CD4-positive, alpha-beta memory T cell (primary cell): ENCODE results near the gene MAL. TPM values are rescaled to one million over a fixed set of nuclear protein-coding genes. Genes with fewer than 3 reads are reported as not detected.
A peak's percentile ranks its signal among the peaks of the same experiment; 100 is the strongest.

Experiments
- CTCF ChIA-PET: fragments of 350-600 bp; sonication (Branson Sonifier 250); formaldehyde crosslinking; loops from one replicate; lab custom pipeline; 2021; ENCODE audit warnings: inconsistent platforms; ENCODE audit not compliant: partially characterized antibody; lab: Charles Lee
- POLR2A ChIA-PET: fragments of 350-600 bp; sonication (Branson Sonifier 250); formaldehyde crosslinking; loops from one replicate; lab custom pipeline; 2021; ENCODE audit not compliant: partially characterized antibody; lab: Charles Lee
- DNase-seq, 5 donors: peaks; one replicate each; pipeline versions ENCODE4 v3.0.0 to v3.0.0-alpha.2; 2020 to 2022; ENCODE audit warnings: mixed read lengths in 1 of 5
- H3K27ac ChIP-seq: one replicate; pipeline ENCODE4 v1.7.0; 2013; ENCODE audit warnings: low read depth, low read length
- H3K27me3 ChIP-seq: 2 replicates; pipeline ENCODE4 v1.7.0; 2013; ENCODE audit warnings: mild to moderate bottlenecking, low read length, moderate library complexity; ENCODE audit not compliant: insufficient read depth
- H3K36me3 ChIP-seq: 2 replicates; pipeline ENCODE4 v1.7.0; 2013; ENCODE audit warnings: mild to moderate bottlenecking, low read length, moderate library complexity; ENCODE audit not compliant: insufficient read depth
- H3K4me1 ChIP-seq: 2 replicates; pipeline ENCODE4 v1.7.0; 2013; ENCODE audit warnings: mild to moderate bottlenecking, low read length, moderate library complexity; ENCODE audit not compliant: insufficient read depth
- H3K4me3 ChIP-seq, 2 donors: one replicate each; pipeline ENCODE4 v1.7.0; 2013; ENCODE audit warnings: low read length in 2 of 2, mild to moderate bottlenecking in 1 of 2
- H3K9me3 ChIP-seq, 2 donors: one replicate each; pipeline ENCODE4 v1.7.0; 2013; ENCODE audit warnings: low read length in 2 of 2, control low read depth in 1 of 2; ENCODE audit not compliant: control insufficient read depth in 1 of 2
- H3K27ac Mint-ChIP-seq, 7 donors: one replicate each; pipeline ENCODE4 v1.8.0; 2020 to 2021; ENCODE audit warnings: mixed read lengths in 7 of 7, mild to moderate bottlenecking in 6 of 7, inconsistent platforms in 3 of 7, moderate library complexity in 3 of 7
- H3K27me3 Mint-ChIP-seq, 2 donors: one replicate each; pipeline ENCODE4 v1.8.0; 2020 to 2021; ENCODE audit warnings: mixed read lengths in 2 of 2
- H3K36me3 Mint-ChIP-seq, 2 donors: one replicate each; pipeline ENCODE4 v1.8.0; 2020 to 2021; ENCODE audit warnings: mixed read lengths in 2 of 2, inconsistent platforms in 1 of 2, mild to moderate bottlenecking in 1 of 2
- H3K4me1 Mint-ChIP-seq, 4 donors: one replicate each; pipeline ENCODE4 v1.8.0; 2020 to 2021; ENCODE audit warnings: mixed read lengths in 4 of 4, mild to moderate bottlenecking in 1 of 4
- H3K4me3 Mint-ChIP-seq, 8 donors: one replicate each; pipeline ENCODE4 v1.8.0; 2020 to 2021; ENCODE audit warnings: mixed read lengths in 8 of 8, mild to moderate bottlenecking in 7 of 8, moderate library complexity in 6 of 8, inconsistent platforms in 3 of 8
- H3K9me3 Mint-ChIP-seq, 8 donors: one replicate each; pipeline ENCODE4 v1.8.0; 2020 to 2021; ENCODE audit warnings: mixed read lengths in 8 of 8, mild to moderate bottlenecking in 5 of 8, inconsistent platforms in 3 of 8, moderate library complexity in 1 of 8
- intact Hi-C: fragments of 100-400 bp; cut with micrococcal nuclease; formaldehyde crosslinking; loops from one replicate; pipeline ENCODE4 v1.15.1; 2023
- polyA plus RNA-seq, 2 donors: library from polyadenylated mRNA; unstranded; fragments of 300-500 nt; fragmentation: Illumina TruSeq; gene quantifications; one replicate each; pipeline ENCODE4 v1.2.3, GENCODE V29; 2021
- total RNA-seq, 2 experiments: library from RNA; stranded (reverse); gene quantifications; one replicate each; pipeline ENCODE4 v1.2.3, GENCODE V29; 2021

The MAL gene
- total and polyA plus RNA-seq, 4 experiments from 2014 or later = 108 to 274 (median 192) TPM

GRCh38 chr2:95017071-95017501 lies 8.4 kb upstream of the MAL start:
- ChIA-PET POLR2A (no interaction called here), CTCF (interaction anchor here (0.8 to 1.0 kb wide), 3 partner anchors 61 to 99 kb away, joined by 3 read pairs; no protein-coding TSS in a partner anchor)
- H3K4me1 Mint-ChIP-seq = peaks cover 0 to 16% (median 2%) of the 10 kb centered on the region in 4 donors
- peaks cover 0 to 2% of the 10 kb centered on the region in 2 donors for H3K27me3 Mint-ChIP-seq
- H3K4me3 Mint-ChIP-seq = no peak overlapping the region
- no peak for DNase-seq
- H3K27ac Mint-ChIP-seq = peak overlapping the region in 1 of 7 donors; percentile 47
- Histone ChIP-seq H3K27me3 (no peaks in the 10 kb centered on the region), H3K27ac (no peak overlapping the region), H3K9me3 (no peaks in the 10 kb centered on the region), H3K36me3 (no peaks in the 10 kb centered on the region), H3K4me3 (no peak overlapping the region), H3K4me1 (peaks cover 3% of the 10 kb centered on the region)
- no peaks in the 10 kb centered on the region for H3K36me3 Mint-ChIP-seq
- peaks cover 0 to 2% (median 0%) of the 10 kb centered on the region in 8 donors for H3K9me3 Mint-ChIP-seq
- intact Hi-C loops = no loop called here

- no peak overlapping the region for H3K27ac Mint-ChIP-seq
- peaks cover 6 to 23% (median 9%) of the 10 kb centered on the region in 4 donors for H3K4me1 Mint-ChIP-seq
- no peaks in the 10 kb centered on the region for H3K9me3 ChIP-seq
- no peak overlapping the region for H3K27ac ChIP-seq
- intact Hi-C loops = no loop called here
- ChIA-PET POLR2A (no interaction called here), CTCF (interaction anchor here (10.6 kb wide), 1 partner anchor 60 kb away, joined by 765 read pairs; no protein-coding TSS in a partner anchor)
- H3K4me3 ChIP-seq = no peak overlapping the region
- no peaks in the 10 kb centered on the region for H3K36me3 Mint-ChIP-seq
- peaks cover 10% of the 10 kb centered on the region for H3K4me1 ChIP-seq
- H3K36me3 ChIP-seq = no peaks in the 10 kb centered on the region
- peaks cover 0 to 2% (median 0%) of the 10 kb centered on the region in 8 donors for H3K9me3 Mint-ChIP-seq
- peaks cover 0 to 2% of the 10 kb centered on the region in 2 donors for H3K27me3 Mint-ChIP-seq
- DNase-seq = no peak
- H3K4me3 Mint-ChIP-seq = peak overlapping the region in 1 of 8 donors; percentile 4
- no peaks in the 10 kb centered on the region for H3K27me3 ChIP-seq
Measured at GRCh38 chr2:95017836-95018235, 7.7 kb upstream of the MAL start.

GRCh38 chr2:95018301-95018700 lies 7.2 kb upstream of the MAL start:
- Histone ChIP-seq H3K4me3 (no peak overlapping the region), H3K27ac (no peak overlapping the region), H3K9me3 (no peaks in the 10 kb centered on the region), H3K27me3 (no peaks in the 10 kb centered on the region), H3K36me3 (no peaks in the 10 kb centered on the region), H3K4me1 (peaks cover 15% of the 10 kb centered on the region)
- H3K27ac Mint-ChIP-seq = peak overlapping the region in 1 of 7 donors; percentile 60
- no peaks in the 10 kb centered on the region for H3K36me3 Mint-ChIP-seq
- no peak for DNase-seq
- no peak overlapping the region for H3K4me3 Mint-ChIP-seq
- H3K4me1 Mint-ChIP-seq = peaks cover 11 to 28% (median 14%) of the 10 kb centered on the region in 4 donors
- intact Hi-C loops = no loop called here
- CTCF ChIA-PET = interaction anchor here (8.2 to 10.6 kb wide), 2 partner anchors 60 to 100 kb away, joined by 279 to 765 read pairs; partner anchors contain the start of gene MRPS5
- H3K27me3 Mint-ChIP-seq = peaks cover 0 to 2% of the 10 kb centered on the region in 2 donors
- peaks cover 0 to 2% (median 0%) of the 10 kb centered on the region in 8 donors for H3K9me3 Mint-ChIP-seq
- POLR2A ChIA-PET = no interaction called here

- peaks cover 18 to 35% (median 21%) of the 10 kb centered on the region in 4 donors for H3K4me1 Mint-ChIP-seq
- CTCF ChIA-PET = interaction anchor here (8.2 to 10.6 kb wide), 2 partner anchors 59 to 99 kb away, joined by 279 to 765 read pairs; partner anchors contain the start of gene MRPS5
Measured at GRCh38 chr2:95018861-95019550, 6.5 kb upstream of the MAL start.

GRCh38 chr2:95019572-95019971 lies 5.9 kb upstream of the MAL start:
- CTCF ChIA-PET = interaction anchor here (8.2 to 10.6 kb wide), 2 partner anchors 59 to 98 kb away, joined by 279 to 765 read pairs; partner anchors contain the start of gene MRPS5
- Mint-ChIP-seq H3K27ac (peak overlapping the region in 1 of 7 donors; percentile 23), H3K36me3 (no peaks in the 10 kb centered on the region), H3K4me1 (peaks cover 19 to 41% (median 26%) of the 10 kb centered on the region in 4 donors), H3K4me3 (no peak overlapping the region), H3K9me3 (peaks cover 0 to 2% (median 0%) of the 10 kb centered on the region in 8 donors), H3K27me3 (no peaks in the 10 kb centered on the region)
- DNase-seq = no peak
- Histone ChIP-seq H3K9me3 (no peaks in the 10 kb centered on the region), H3K4me3 (no peak overlapping the region), H3K27me3 (no peaks in the 10 kb centered on the region), H3K4me1 (peaks cover 27% of the 10 kb centered on the region), H3K36me3 (no peaks in the 10 kb centered on the region), H3K27ac (no peak overlapping the region)
- POLR2A ChIA-PET = interaction anchor here (9.2 kb wide), 1 partner anchor 57 kb away, joined by 647 read pairs; no protein-coding TSS in a partner anchor
- intact Hi-C loops = no loop called here

More at GRCh38 chr2:95018861-95019550, 6.5 kb upstream of the MAL start:
- H3K27ac Mint-ChIP-seq = peak overlapping the region in 1 of 7 donors; percentile 23
- intact Hi-C loops = no loop called here
- Histone ChIP-seq H3K27me3 (no peaks in the 10 kb centered on the region), H3K4me1 (peaks cover 22% of the 10 kb centered on the region), H3K9me3 (no peaks in the 10 kb centered on the region), H3K27ac (no peak overlapping the region), H3K4me3 (no peak overlapping the region), H3K36me3 (no peaks in the 10 kb centered on the region)
- H3K4me3 Mint-ChIP-seq = no peak overlapping the region
- DNase-seq = no peak
- H3K27me3 Mint-ChIP-seq = no peaks in the 10 kb centered on the region
- no peaks in the 10 kb centered on the region for H3K36me3 Mint-ChIP-seq
- H3K9me3 Mint-ChIP-seq = peaks cover 0 to 2% (median 0%) of the 10 kb centered on the region in 8 donors
- POLR2A ChIA-PET = interaction anchor here (9.2 kb wide), 1 partner anchor 58 kb away, joined by 647 read pairs; no protein-coding TSS in a partner anchor

- Histone ChIP-seq H3K4me3 (no peak overlapping the region), H3K4me1 (peaks cover 36% of the 10 kb centered on the region), H3K27ac (no peak overlapping the region), H3K36me3 (no peaks in the 10 kb centered on the region), H3K9me3 (no peaks in the 10 kb centered on the region), H3K27me3 (no peaks in the 10 kb centered on the region)
- Mint-ChIP-seq H3K36me3 (no peaks in the 10 kb centered on the region), H3K4me3 (peak overlapping the region in 1 of 8 donors; percentile 48), H3K27ac (peak overlapping the region in 1 of 7 donors; percentile 35), H3K9me3 (peaks cover 0 to 2% (median 0%) of the 10 kb centered on the region in 8 donors), H3K27me3 (no peaks in the 10 kb centered on the region), H3K4me1 (peaks cover 21 to 44% (median 28%) of the 10 kb centered on the region in 4 donors)
- intact Hi-C loops = no loop called here
- ChIA-PET CTCF (interaction anchor here (8.2 to 10.6 kb wide), 2 partner anchors 58 to 97 kb away, joined by 279 to 765 read pairs; partner anchors contain the start of gene MRPS5), POLR2A (interaction anchor here (9.2 kb wide), 1 partner anchor 57 kb away, joined by 647 read pairs; no protein-coding TSS in a partner anchor)
- DNase-seq = no peak
Measured at GRCh38 chr2:95020275-95021022, 5.1 kb upstream of the MAL start.
